Putamen (tissue), 1 donor: ENCODE measurements around the gene URB1.
"Not testable (repeated sequence)": the region's sequence is repeated elsewhere in the genome, so short reads cannot be mapped to it uniquely, and the experiment has no call there.

ENCODE experiments used
- DNase-seq: peaks from one replicate; pipeline ENCODE4 v3.0.0-alpha.2; 2016; ENCODE audit warnings: low spot score

URB1 gene

GRCh38 chr21:32320059-32320458 lies 72.8 kb downstream of the URB1 start:
- DNase-seq: no peak

- DNase-seq: no peak
Measured at GRCh38 chr21:32319012-32319411, 73.8 kb downstream of the URB1 start.

DNA sequence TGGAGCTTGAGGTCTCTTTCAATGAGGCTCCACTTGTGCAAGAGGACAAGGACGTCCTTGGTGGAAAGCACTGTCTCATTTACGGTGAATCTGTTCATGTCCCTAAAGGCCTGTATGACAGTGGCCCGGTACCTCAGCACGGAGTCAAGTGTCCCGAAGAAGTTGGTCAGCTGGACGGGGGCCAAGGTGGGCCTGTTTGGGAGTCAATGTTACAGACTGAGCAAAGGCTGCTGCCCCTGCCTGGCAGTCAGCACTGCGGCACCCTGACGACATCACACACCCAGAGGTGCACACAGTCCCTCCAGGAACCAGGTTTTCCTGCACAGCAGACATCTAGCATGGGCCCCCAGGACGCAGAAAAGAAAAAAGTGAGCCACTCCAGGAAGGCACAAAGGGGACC lies 75.1 kb downstream of the URB1 start:
- DNase-seq: no peak

GRCh38 chr21:32316361-32317215 lies 76.2 kb downstream of the URB1 start:
- no peak for DNase-seq

DNA sequence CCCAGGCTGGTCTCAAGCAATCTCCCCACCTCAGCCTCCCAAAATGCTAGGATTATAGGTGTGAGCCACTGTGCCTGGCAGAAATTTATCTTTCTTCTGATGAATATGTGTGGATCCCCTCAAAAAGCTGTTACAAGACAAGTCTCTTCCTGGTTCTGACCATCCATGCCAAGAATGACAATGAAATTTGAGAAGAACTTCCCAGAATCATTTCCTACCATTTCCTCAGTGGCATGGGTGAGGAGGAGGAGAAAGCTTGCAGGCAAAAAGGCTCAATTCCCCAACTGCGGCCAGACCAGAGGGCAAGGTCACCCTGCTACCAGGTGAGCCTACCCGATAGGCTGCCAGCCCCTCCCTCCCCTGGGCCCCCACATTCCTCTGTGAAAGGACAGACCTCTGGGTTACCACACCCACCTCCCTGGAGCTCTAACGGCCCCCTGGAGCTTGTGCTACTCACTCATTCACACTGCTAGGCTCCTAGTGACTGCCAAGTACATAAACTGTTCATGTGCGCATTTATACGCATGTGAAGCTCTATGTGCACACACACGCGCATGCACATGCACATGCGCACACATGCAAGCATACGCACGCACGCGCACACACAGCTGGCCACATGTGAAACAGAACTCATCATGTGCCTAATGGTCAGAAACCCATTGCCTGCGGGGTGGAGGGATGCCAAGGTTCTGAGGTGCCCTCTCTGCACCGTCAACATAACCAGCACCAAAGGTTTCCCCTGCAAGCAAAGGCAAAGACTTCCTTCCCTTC lies 77.1 kb downstream of the URB1 start:
- DNase-seq: no peak

GRCh38 chr21:32314806-32315205 lies 78.0 kb downstream of the URB1 start:
- DNase-seq: no peak

GRCh38 chr21:32312976-32313375 lies 79.8 kb downstream of the URB1 start:
- no peak for DNase-seq

- DNase-seq: no peak
Measured at GRCh38 chr21:32312326-32312725, 80.5 kb downstream of the URB1 start.

DNA sequence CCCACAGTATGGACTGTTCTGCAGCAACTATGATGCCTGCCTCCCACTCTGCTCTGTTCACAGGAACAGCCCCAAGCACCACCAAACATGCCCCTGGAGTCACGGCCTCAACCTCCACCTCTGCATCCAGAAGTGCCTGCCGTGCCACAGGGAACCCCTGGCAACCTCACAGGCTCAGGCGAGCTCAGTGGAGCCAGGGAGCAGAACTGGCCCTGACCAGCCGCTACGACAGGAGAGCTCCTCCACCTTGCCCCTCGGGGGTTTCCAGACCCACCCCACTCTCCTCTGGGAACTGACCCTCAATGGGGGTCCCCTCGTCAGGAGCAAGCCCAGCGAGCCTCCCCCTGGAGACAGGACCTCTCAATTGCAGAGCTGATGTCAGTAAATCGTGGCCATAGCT lies 81.2 kb downstream of the URB1 start:
- no peak for DNase-seq

DNA sequence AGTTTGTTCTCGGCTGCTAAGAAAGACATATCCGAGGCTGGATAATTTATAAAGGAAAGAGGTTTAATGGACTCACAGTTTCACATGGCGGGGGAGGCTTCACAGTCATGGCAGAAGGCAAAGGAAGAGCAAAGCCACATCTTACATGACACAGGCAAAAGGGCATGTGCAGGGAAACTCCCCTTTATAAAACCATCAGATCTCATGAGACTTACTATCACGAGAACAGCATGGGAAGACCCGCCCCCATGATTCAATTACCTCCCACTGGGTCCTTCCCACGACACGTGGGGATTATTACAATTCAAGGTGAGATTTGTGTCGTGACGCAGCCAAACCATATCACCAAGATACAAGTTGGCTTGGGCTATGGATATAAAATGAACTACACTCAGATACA lies 81.8 kb downstream of the URB1 start:
- DNase-seq: not testable (repeated sequence)

- DNase-seq: no peak
Measured at GRCh38 chr21:32309906-32310460, 82.8 kb downstream of the URB1 start.

GRCh38 chr21:32308696-32309095 lies 84.1 kb downstream of the URB1 start:
- DNase-seq: no peak

- DNase-seq: no peak
Measured at GRCh38 chr21:32307706-32308105, 85.1 kb downstream of the URB1 start.

GRCh38 chr21:32306021-32306780 lies 86.6 kb downstream of the URB1 start:
- peak; percentile 94 for DNase-seq

GRCh38 chr21:32304998-32305397 lies 87.8 kb downstream of the URB1 start:
- DNase-seq: no peak

DNA sequence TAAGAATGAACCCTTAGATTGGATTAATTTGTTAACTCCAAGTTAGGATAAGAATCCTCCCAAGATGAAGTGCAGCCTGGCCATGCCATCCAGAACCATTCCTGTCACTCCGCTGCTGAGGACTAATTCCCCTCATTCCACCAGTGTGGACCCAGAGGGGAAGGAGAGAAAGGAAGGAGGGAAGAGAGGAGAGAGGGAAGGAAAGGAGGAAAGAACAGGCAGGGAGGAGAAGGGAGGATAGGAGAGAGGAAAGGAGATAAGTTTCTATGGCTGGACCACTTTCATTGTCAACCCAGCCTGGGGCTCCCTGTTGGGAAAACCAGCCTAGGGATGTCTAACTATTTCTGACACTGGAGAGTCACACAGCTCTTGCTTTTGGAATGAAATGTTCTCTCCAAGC lies 89.4 kb downstream of the URB1 start:
- no peak for DNase-seq

GRCh38 chr21:32302560-32302959 lies 90.3 kb downstream of the URB1 start:
- DNase-seq: no peak

- no peak for DNase-seq
Measured at GRCh38 chr21:32301596-32301995, 91.2 kb downstream of the URB1 start.

DNA sequence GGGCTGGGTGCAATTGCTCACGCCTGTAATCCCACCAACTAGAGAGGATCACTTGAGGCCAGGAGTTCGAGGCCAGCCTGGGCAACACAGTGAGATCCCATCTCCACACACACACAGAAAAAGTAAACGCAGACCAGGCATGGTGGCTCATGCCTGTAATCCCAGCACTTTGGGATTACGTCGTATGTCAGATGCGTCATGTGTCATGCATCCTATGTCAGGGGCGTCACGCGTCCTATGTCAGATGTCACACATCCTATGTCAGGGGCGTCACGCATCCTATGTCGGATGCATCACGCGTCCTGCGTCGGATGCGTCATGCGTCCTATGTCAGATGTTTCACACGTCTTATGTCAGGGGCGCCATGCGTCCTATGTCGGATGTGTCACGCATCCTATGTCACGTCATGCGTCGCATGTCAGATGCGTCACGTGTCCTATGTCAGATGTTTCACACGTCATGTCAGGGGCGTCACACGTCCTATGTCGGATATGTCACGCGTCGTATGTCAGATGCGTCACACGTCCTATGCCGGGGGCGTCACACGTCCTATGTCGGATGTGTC lies 92.6 kb downstream of the URB1 start:
- DNase-seq: no peak

DNA sequence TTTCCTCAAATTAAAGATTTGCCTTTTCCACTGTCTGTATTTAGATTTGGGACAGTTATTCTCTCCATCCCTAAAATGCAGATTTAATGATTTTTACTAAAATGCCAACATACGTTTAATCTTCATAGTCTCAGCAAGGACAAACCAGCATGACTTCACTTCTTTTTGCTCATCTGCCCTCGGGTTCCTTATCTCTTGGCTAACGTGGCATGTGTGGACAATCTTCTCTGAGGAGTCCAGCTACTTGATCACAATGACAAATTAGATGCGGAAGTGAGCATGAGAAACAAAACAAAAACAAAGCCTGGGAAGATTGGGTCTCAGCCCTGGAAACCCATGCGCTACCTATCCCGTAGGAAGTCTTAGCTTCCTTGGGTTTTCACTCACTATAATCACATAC lies 93.1 kb downstream of the URB1 start:
- DNase-seq: no peak

DNA sequence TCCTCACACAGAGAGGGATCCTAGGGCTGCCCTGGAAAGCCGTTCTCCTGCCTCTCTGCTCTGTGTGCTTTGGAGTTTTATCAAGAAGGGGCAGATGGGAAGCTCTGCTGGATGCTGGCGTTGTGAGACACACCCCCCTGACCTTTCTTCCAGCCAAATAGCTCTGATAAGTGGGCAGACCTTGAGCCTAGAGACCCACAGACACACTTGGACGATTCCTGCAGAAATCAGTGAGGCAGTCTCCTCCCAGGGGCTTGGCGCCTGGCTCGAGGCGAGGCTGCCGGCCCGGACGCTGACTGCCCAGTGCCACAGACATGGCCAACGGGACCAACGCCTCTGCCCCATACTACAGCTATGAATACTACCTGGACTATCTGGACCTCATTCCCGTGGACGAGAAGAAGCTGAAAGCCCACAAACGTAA lies 94.1 kb downstream of the URB1 start, which contains the start of gene MRAP:
Gene MRAP (plus strand): TSS at position 198 of the 424 bp plus-strand sequence. CDS start 117 bp downstream, at position 315.
- no peak for DNase-seq

DNA sequence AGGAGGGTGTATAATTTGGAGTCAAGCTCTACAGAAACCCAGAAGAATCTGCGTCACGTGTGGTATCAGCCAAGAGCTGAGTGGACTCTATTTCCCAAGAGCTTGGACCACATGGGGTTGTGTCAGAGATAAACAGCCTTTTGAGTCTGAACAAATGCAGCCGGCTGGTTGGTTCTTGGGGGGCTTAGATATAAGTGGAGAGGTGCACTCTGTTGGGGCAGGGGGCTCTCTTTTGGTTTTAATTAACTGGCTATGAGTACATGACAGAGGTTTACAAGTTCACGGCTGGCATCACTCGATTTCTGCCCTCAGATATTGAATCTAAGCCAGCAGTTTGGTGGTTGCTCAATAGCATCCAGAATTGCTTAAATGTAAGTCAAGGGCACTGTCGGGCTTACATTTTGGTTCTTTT lies 94.7 kb downstream of the URB1 start:
- no peak for DNase-seq
